Kidney (tissue), 14 donors: ENCODE results near the gene NFATC2. TPM values are rescaled to one million over a fixed set of nuclear protein-coding genes. Genes with fewer than 3 reads are reported as not detected.

Experiments used
- DNase-seq, 5 donors: peaks; one replicate each; pipeline ENCODE4 v3.0.0-alpha.2; 2013 to 2020
- FAIRE-seq: peaks from 2 replicates; lab custom pipeline; 2012; peaks lifted over from hg19 to GRCh38; lab: Jason Lieb, UNC
- H3K27ac ChIP-seq, 2 donors: one replicate each; pipeline ENCODE4 v1.7.0; 2013; ENCODE audit warnings: low read depth in 2 of 2, low read length in 2 of 2, inconsistent platforms in 1 of 2
- H3K27me3 ChIP-seq: one replicate; pipeline ENCODE4 v1.7.1; 2013; ENCODE audit warnings: low read length, inconsistent platforms; ENCODE audit not compliant: control insufficient read depth, insufficient read depth
- H3K36me3 ChIP-seq, 3 donors: one replicate each; pipeline versions ENCODE4 v1.7.0 to v1.7.1; 2013; ENCODE audit warnings: low read length in 3 of 3, control low read depth in 1 of 3, inconsistent platforms in 1 of 3; ENCODE audit not compliant: insufficient read depth in 3 of 3, control insufficient read depth in 2 of 3
- H3K4me1 ChIP-seq, 3 donors: one replicate each; pipeline versions ENCODE4 v1.7.0 to v1.7.1; 2013; ENCODE audit warnings: low read length in 3 of 3, inconsistent platforms in 1 of 3, low read depth in 1 of 3; ENCODE audit not compliant: control insufficient read depth in 2 of 3, insufficient read depth in 2 of 3
- H3K4me3 ChIP-seq, 3 donors: one replicate each; pipeline versions ENCODE4 v1.7.0 to v1.8.1; 2013; ENCODE audit warnings: low read length in 3 of 3, control low read depth in 1 of 3, inconsistent platforms in 1 of 3
- H3K9ac ChIP-seq, 3 donors: one replicate each; pipeline versions ENCODE4 v1.7.0 to v1.7.1; 2013; ENCODE audit warnings: low read length in 3 of 3, control low read depth in 1 of 3, inconsistent platforms in 1 of 3
- H3K9me3 ChIP-seq, 3 donors: one replicate each; pipeline versions ENCODE4 v1.7.0 to v1.7.1; 2013; ENCODE audit warnings: low read length in 3 of 3, control low read depth in 1 of 3, inconsistent platforms in 1 of 3; ENCODE audit not compliant: control insufficient read depth in 2 of 3, insufficient read depth in 1 of 3
- intact Hi-C: fragments of 100-400 bp; cut with DNase I; formaldehyde crosslinking; loops from one replicate; pipeline ENCODE4 v1.11.1; 2022
- polyA plus RNA-seq: library from polyadenylated mRNA; stranded (reverse); fragments of 350-450 nt; fragmentation: Illumina TruSeq; extraction: RNeasy Lipid Tissue Mini Kit (QIAGEN cat#74804); gene quantifications from one replicate; pipeline ENCODE4 v1.2.3, GENCODE V29; 2014; ENCODE audit warnings: low read depth, low replicate concordance; ENCODE audit not compliant: insufficient read depth
- total RNA-seq: library from RNA; stranded (reverse); fragmentation: NEBNext Ultra II Directional; extraction: Animal tissue kit (Norgen Biotek cat#: 25700); gene quantifications from one replicate; pipeline ENCODE4 v1.2.1, GENCODE V29; 2021
- TF ChIP-seq, protein P1 (sequence below): IDR thresholded peaks from 3 replicates; pipeline ENCODE4 v1.5.1; 2012; ENCODE audit warnings: mild to moderate bottlenecking, moderate library complexity, borderline replicate concordance; ENCODE audit not compliant: insufficient read depth; ENCODE audit errors: extremely low read depth
- donor health status: control.
- donor health status: control.
- donor health status: control.
- donor health status: control.
- donor health status: control.
- donor health status: DM: yes; HTN: yes; CAD: no.
- donor health status: Normal renal cell carcinoma (clear cell type).

The NFATC2 gene
- total and polyA plus RNA-seq, 2 donors from 2014 or later: 0.73 to 10.5 TPM

DNA sequence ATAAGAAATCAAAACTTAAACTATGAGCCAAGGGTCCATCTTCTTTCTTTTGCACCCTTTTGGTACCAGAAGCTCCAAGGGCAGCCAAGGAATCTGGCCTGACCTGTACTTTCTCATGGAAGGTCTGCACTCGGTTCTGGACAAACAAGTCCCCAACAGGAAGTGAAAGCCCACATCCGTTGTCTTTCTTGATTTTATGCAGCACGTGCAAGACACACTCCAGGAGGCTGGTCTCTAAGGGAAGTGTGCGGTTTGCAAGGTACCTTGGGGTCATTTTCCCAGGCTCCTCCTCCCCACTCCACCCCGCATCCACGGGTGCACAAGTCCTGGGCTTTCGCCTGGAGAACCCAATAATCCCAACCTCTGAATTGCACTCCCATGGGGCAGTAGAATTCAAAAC lies 101.9 kb downstream of the NFATC2 start:
- Histone ChIP-seq H3K36me3 (no peaks in the 10 kb centered on the region), H3K4me1 (no peaks in the 10 kb centered on the region), H3K9me3 (no peaks in the 10 kb centered on the region), H3K4me3 (no peak overlapping the region), H3K9ac (no peak overlapping the region), H3K27me3 (no peaks in the 10 kb centered on the region), H3K27ac (no peak overlapping the region)
- intact Hi-C loops: no loop called here
- TF ChIP-seq, protein P1, sequence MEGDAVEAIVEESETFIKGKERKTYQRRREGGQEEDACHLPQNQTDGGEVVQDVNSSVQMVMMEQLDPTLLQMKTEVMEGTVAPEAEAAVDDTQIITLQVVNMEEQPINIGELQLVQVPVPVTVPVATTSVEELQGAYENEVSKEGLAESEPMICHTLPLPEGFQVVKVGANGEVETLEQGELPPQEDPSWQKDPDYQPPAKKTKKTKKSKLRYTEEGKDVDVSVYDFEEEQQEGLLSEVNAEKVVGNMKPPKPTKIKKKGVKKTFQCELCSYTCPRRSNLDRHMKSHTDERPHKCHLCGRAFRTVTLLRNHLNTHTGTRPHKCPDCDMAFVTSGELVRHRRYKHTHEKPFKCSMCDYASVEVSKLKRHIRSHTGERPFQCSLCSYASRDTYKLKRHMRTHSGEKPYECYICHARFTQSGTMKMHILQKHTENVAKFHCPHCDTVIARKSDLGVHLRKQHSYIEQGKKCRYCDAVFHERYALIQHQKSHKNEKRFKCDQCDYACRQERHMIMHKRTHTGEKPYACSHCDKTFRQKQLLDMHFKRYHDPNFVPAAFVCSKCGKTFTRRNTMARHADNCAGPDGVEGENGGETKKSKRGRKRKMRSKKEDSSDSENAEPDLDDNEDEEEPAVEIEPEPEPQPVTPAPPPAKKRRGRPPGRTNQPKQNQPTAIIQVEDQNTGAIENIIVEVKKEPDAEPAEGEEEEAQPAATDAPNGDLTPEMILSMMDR: no peak
- no peak for FAIRE-seq
- no peak for DNase-seq

DNA sequence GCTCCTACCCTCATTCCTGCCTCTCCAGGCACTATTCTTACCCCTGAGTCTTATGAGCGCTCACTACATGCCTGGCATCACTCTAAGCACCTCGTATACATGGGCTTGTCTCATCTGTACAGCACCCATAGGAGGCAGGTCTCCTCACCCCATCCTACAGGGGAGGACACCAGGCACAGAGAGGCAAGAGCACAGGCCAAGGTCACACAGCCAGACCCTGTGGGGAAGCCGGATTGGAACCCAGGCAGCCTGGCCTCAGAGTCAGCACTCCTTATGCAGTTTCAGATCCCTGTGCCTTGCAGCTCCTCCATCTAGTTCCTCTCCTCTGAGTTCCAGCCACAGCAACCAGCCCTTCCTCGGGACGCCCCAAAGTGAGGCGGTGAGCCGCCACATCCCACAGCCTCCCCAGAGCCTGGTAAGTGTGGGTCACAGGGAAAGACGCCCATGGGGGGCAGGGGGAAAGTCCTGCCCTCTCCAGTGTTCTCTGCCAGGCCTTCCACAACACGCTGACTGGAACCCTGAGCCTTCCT lies 103.3 kb downstream of the NFATC2 start:
- intact Hi-C loops: no loop called here
- H3K4me3 ChIP-seq: no peak overlapping the region
- H3K9ac ChIP-seq: no peak overlapping the region
- H3K9me3 ChIP-seq: no peaks in the 10 kb centered on the region
- H3K27ac ChIP-seq: no peak overlapping the region
- no peaks in the 10 kb centered on the region for H3K27me3 ChIP-seq
- no peaks in the 10 kb centered on the region for H3K4me1 ChIP-seq
- H3K36me3 ChIP-seq: no peaks in the 10 kb centered on the region
- DNase-seq (no peak), FAIRE-seq (no peak)
- TF ChIP-seq, protein P1: no peak

DNA sequence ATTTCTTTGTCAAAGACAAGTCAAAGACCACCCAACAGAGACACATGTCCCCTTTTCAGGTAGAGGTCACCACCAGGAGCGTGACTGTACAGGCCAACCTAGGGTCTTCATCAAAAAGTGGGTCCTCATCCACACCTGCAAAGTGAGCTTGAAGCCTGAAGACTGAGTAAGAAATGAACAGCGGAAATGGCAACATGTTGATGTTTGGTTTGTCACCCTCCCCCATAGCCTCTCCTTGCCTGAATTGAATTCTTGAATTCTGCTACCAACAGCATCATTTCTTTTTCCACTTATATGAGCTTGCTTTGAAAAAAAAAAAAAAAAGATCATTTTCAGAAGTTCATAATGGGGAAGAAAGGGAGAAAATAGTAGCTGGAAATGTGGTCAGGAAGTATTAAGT lies 104.4 kb downstream of the NFATC2 start:
- TF ChIP-seq, protein P1: no peak
- no peak for DNase-seq

More for the DNA sequence above, 104.4 kb downstream of the NFATC2 start:
- no peak for FAIRE-seq
- Histone ChIP-seq H3K27me3 (no peaks in the 10 kb centered on the region), H3K9ac (no peak overlapping the region), H3K36me3 (no peaks in the 10 kb centered on the region), H3K4me1 (no peaks in the 10 kb centered on the region), H3K27ac (no peak overlapping the region), H3K9me3 (no peaks in the 10 kb centered on the region), H3K4me3 (no peak overlapping the region)
- intact Hi-C loops: no loop called here
